HepG2 (cell line): Measurements from ENCODE around the gene CNKSR3.

Experiments used
- ETV6 ChIP-seq: sonication (generic); formaldehyde crosslinking; conservative IDR thresholded peaks from 2 replicates; pipeline ENCODE4 v1.4.0; 2020; ENCODE audit warnings: missing genetic modification reagents
- KDM3A ChIP-seq: IDR thresholded peaks from 2 replicates; pipeline ENCODE4 v1.6.1; 2018; ENCODE audit warnings: low read depth, missing compliant biosample characterization
- MYC ChIP-seq: sonication (generic); formaldehyde crosslinking; IDR thresholded peaks from 2 replicates; pipeline ENCODE4 v1.9.0; 2021; ENCODE audit warnings: missing genetic modification reagents, borderline replicate concordance
- MYNN ChIP-seq: sonication (generic); formaldehyde crosslinking; IDR thresholded peaks from 2 replicates; pipeline ENCODE4 v1.4.0; 2020; ENCODE audit warnings: mild to moderate bottlenecking, low read depth, missing genetic modification reagents
- PHB2 ChIP-seq: fragments of 450-650 bp; IDR thresholded peaks from 2 replicates; pipeline ENCODE4 v1.6.1; 2018; ENCODE audit not compliant: partially characterized antibody
- ZNF639 ChIP-seq: conservative IDR thresholded peaks from 2 replicates; pipeline ENCODE4 v1.6.1; 2018; ENCODE audit warnings: missing genetic modification reagents
- TF ChIP-seq, protein P1 (sequence below), 2 experiments: sonication (generic) in 1 of 2; formaldehyde crosslinking in 1 of 2; IDR thresholded peaks; 2 replicates each; pipeline versions ENCODE4 v1.5.1 to v1.6.1; 2011 to 2020; ENCODE audit warnings: borderline replicate concordance in 1 of 2, low read depth in 1 of 2, low read length in 1 of 2, mild to moderate bottlenecking in 1 of 2, missing genetic modification reagents in 1 of 2, moderate library complexity in 1 of 2

- TF ChIP-seq PHB2 (no peak), ZNF639 (CRISPR knock-in tag) (no peak), KDM3A (CRISPR knock-in tag) (no peak), MYC (CRISPR knock-in tag) (no peak), ETV6 (CRISPR knock-in tag) (no peak), MYNN (CRISPR knock-in tag) (no peak)
- TF ChIP-seq, protein P1, sequence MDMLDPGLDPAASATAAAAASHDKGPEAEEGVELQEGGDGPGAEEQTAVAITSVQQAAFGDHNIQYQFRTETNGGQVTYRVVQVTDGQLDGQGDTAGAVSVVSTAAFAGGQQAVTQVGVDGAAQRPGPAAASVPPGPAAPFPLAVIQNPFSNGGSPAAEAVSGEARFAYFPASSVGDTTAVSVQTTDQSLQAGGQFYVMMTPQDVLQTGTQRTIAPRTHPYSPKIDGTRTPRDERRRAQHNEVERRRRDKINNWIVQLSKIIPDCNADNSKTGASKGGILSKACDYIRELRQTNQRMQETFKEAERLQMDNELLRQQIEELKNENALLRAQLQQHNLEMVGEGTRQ (IDR thresholded peaks at IDR 0.05; ENCODE audit: low read depth, low read length): no peak
- TF ChIP-seq, protein P1 (CRISPR knock-in tag; IDR thresholded peaks at IDR 0.05; ENCODE audit: borderline replicate concordance): no peak
Observed at GRCh38 chr6:154500769-154501577, 9.5 kb downstream of the CNKSR3 start.
